Loucy (cell line): ENCODE data around the gene IPO5.

Experiments
- H2AFZ ChIP-seq: fragments of 200-600 bp; sonication (generic); 2 replicates; pipeline ENCODE4 v1.6.0; 2016; ENCODE audit warnings: antibody characterized with exemption, mild to moderate bottlenecking, low read length, moderate library complexity
- H3F3A ChIP-seq: fragments of 200-600 bp; 2 replicates; pipeline ENCODE4 v1.6.0; 2016; ENCODE audit warnings: antibody characterized with exemption, low read depth, mild to moderate bottlenecking
- H3K27me3 ChIP-seq: fragments of 200-600 bp; sonication (generic); 2 replicates; pipeline ENCODE4 v1.6.1; 2014; ENCODE audit warnings: low read length, mild to moderate bottlenecking; ENCODE audit not compliant: insufficient read depth, poor library complexity, severe bottlenecking
- H3K36me3 ChIP-seq: fragments of 200-600 bp; sonication (generic); 2 replicates; pipeline ENCODE4 v1.6.1; 2016; ENCODE audit warnings: low read length; ENCODE audit not compliant: insufficient read depth
- H3K4me1 ChIP-seq: fragments of 200-600 bp; sonication (generic); 2 replicates; pipeline ENCODE4 v1.5.1; 2014; ENCODE audit warnings: low read length, mild to moderate bottlenecking; ENCODE audit not compliant: insufficient read depth, poor library complexity, severe bottlenecking
- H3K4me2 ChIP-seq: fragments of 200-600 bp; sonication (generic); 2 replicates; pipeline ENCODE4 v1.6.0; 2014; ENCODE audit warnings: antibody characterized with exemption, low read length, low read depth, mild to moderate bottlenecking; ENCODE audit not compliant: poor library complexity, severe bottlenecking
- H3K4me3 ChIP-seq: fragments of 200-600 bp; sonication (generic); 2 replicates; pipeline ENCODE4 v1.5.1; 2014; ENCODE audit warnings: low read length, mild to moderate bottlenecking, mixed read lengths; ENCODE audit not compliant: poor library complexity, severe bottlenecking
- H3K79me2 ChIP-seq: fragments of 200-600 bp; sonication (generic); 2 replicates; pipeline ENCODE4 v1.6.1; 2014; ENCODE audit warnings: low read length; ENCODE audit not compliant: insufficient read depth
- H3K9ac ChIP-seq: fragments of 200-600 bp; sonication (generic); 2 replicates; pipeline ENCODE4 v1.6.0; 2014; ENCODE audit warnings: mild to moderate bottlenecking, low read depth, low read length, moderate library complexity; ENCODE audit not compliant: poor library complexity, severe bottlenecking
- H3K9me2 ChIP-seq: fragments of 200-600 bp; sonication (generic); replicated peaks from 2 replicates; pipeline ENCODE4 v1.6.1; 2016; ENCODE audit warnings: low read depth, low read length, mixed read lengths
- H3K9me3 ChIP-seq: fragments of 200-600 bp; sonication (generic); 2 replicates; pipeline ENCODE4 v1.6.1; 2014; ENCODE audit warnings: mild to moderate bottlenecking, antibody characterized with exemption, low read length, low read depth; ENCODE audit not compliant: insufficient read depth
- H4K20me1 ChIP-seq: fragments of 200-600 bp; sonication (generic); 2 replicates; pipeline ENCODE4 v1.6.0; 2014; ENCODE audit warnings: antibody characterized with exemption, low read length, mild to moderate bottlenecking; ENCODE audit not compliant: insufficient read depth, poor library complexity, severe bottlenecking
- CTCF ChIP-seq: fragments of 200-600 bp; sonication (generic); conservative IDR thresholded peaks from 2 replicates; pipeline ENCODE4 v1.5.1; 2014; ENCODE audit warnings: mild to moderate bottlenecking, antibody characterized with exemption, low read length
- EZH2phosphoT487 ChIP-seq: fragments of 200-600 bp; IDR thresholded peaks from 2 replicates; pipeline ENCODE4 v1.6.1; 2018; ENCODE audit warnings: antibody characterized with exemption, mild to moderate bottlenecking, moderate library complexity, borderline replicate concordance

IPO5 gene

GRCh38 chr13:97979051-97979450 is 25.6 kb downstream of the IPO5 start:
- Histone ChIP-seq H3K9me2 (no peaks in the 10 kb centered on the region), H3K79me2 (peaks cover 68% of the 10 kb centered on the region), H3F3A (no peaks in the 10 kb centered on the region), H3K4me2 (peak overlapping the region; percentile 83), H3K9ac (peak overlapping the region; percentile 78), H3K4me1 (peaks cover 48% of the 10 kb centered on the region), H4K20me1 (peaks cover 63% of the 10 kb centered on the region), H3K4me3 (peak overlapping the region; percentile 94), H3K27me3 (no peaks in the 10 kb centered on the region), H2AFZ (no peak overlapping the region), H3K36me3 (peaks cover 8% of the 10 kb centered on the region; the same call in 1 of the 2 replicates), H3K9me3 (no peaks in the 10 kb centered on the region)
- TF ChIP-seq EZH2phosphoT487: no peak
- no peak for TF ChIP-seq CTCF

- peaks cover 13% of the 10 kb centered on the region for H3K36me3 ChIP-seq
- H3K79me2 ChIP-seq: peaks cover 73% of the 10 kb centered on the region
- H3K9ac ChIP-seq: peak overlapping the region; percentile 78
- H3K4me3 ChIP-seq: peak overlapping the region; percentile 94
- peaks cover 66% of the 10 kb centered on the region for H4K20me1 ChIP-seq
- H3K9me2 ChIP-seq: no peaks in the 10 kb centered on the region
- no peaks in the 10 kb centered on the region for H3K27me3 ChIP-seq
- TF ChIP-seq EZH2phosphoT487: no peak
- TF ChIP-seq CTCF: no peak
- no peak overlapping the region for H2AFZ ChIP-seq
- H3K4me1 ChIP-seq: peaks cover 48% of the 10 kb centered on the region
- no peaks in the 10 kb centered on the region for H3F3A ChIP-seq
- no peaks in the 10 kb centered on the region for H3K9me3 ChIP-seq
- peak overlapping the region; percentile 83 for H3K4me2 ChIP-seq
These were observed 26.1 kb downstream of the IPO5 start for GRCh38 chr13:97979556-97979955.

GRCh38 chr13:97982286-97982685 is 28.8 kb downstream of the IPO5 start:
- Histone ChIP-seq H3K4me1 (peaks cover 44% of the 10 kb centered on the region), H3K4me2 (peak overlapping the region; percentile 83), H3K79me2 (peaks cover 73% of the 10 kb centered on the region), H3F3A (no peaks in the 10 kb centered on the region), H3K4me3 (peak overlapping the region; percentile 53), H3K9me2 (no peaks in the 10 kb centered on the region), H3K36me3 (peaks cover 39% of the 10 kb centered on the region), H3K9ac (peak overlapping the region; percentile 78), H4K20me1 (peaks cover 72% of the 10 kb centered on the region), H2AFZ (no peak overlapping the region), H3K27me3 (no peaks in the 10 kb centered on the region), H3K9me3 (no peaks in the 10 kb centered on the region)
- no peak for TF ChIP-seq CTCF
- no peak for TF ChIP-seq EZH2phosphoT487
